Glutamatergic neuron (in vitro differentiated cells): ENCODE measurements around the gene RSKR. TPM values are rescaled to one million over a fixed set of nuclear protein-coding genes. Genes with fewer than 3 reads are reported as not detected.

Source experiments
- DNase-seq: peaks from one replicate; pipeline ENCODE4 v3.0.0; 2022
- H3K27ac Mint-ChIP-seq: one replicate; pipeline ENCODE4 v1.8.0; 2020; ENCODE audit warnings: mild to moderate bottlenecking, mixed read lengths, inconsistent platforms; ENCODE audit not compliant: unreplicated experiment
- H3K27me3 Mint-ChIP-seq: one replicate; pipeline ENCODE4 v1.8.0; 2020; ENCODE audit warnings: mild to moderate bottlenecking, moderate library complexity, mixed read lengths, inconsistent platforms; ENCODE audit not compliant: unreplicated experiment
- H3K36me3 Mint-ChIP-seq: one replicate; pipeline ENCODE4 v1.8.0; 2020; ENCODE audit warnings: mild to moderate bottlenecking, mixed read lengths, inconsistent platforms; ENCODE audit not compliant: unreplicated experiment
- H3K4me1 Mint-ChIP-seq: one replicate; pipeline ENCODE4 v1.8.0; 2020; ENCODE audit warnings: mild to moderate bottlenecking, low read depth, mixed read lengths, inconsistent platforms; ENCODE audit not compliant: unreplicated experiment
- H3K4me3 Mint-ChIP-seq: one replicate; pipeline ENCODE4 v1.8.0; 2020; ENCODE audit warnings: mild to moderate bottlenecking, mixed read lengths, inconsistent platforms; ENCODE audit not compliant: unreplicated experiment
- H3K9me3 Mint-ChIP-seq: one replicate; pipeline ENCODE4 v1.8.0; 2020; ENCODE audit warnings: mild to moderate bottlenecking, moderate library complexity, mixed read lengths, inconsistent platforms; ENCODE audit not compliant: unreplicated experiment
- CTCF ChIP-seq: fragments of 200-600 bp; sonication (generic); IDR thresholded peaks from one replicate; pipeline ENCODE4 v1.5.0; 2021; ENCODE audit not compliant: partially characterized antibody, unreplicated experiment
- total RNA-seq: library from RNA; stranded (reverse); fragmentation: NEBNext Ultra II Directional; extraction: Animal tissue kit (Norgen Biotek cat#: 25700); gene quantifications from one replicate; pipeline ENCODE4 v1.2.1, GENCODE V29; 2021; ENCODE audit not compliant: unreplicated experiment

Gene RSKR
- total RNA-seq, 1 donor from 2014 or later = 44.5 TPM

GRCh38 chr17:28644787-28645575 lies 31.0 kb upstream of the RSKR start, which contains the start of gene BLTP2:
Gene BLTP2, minus strand, starts transcription at chr17:28645158. Its CDS starts 102 bp downstream, at chr17:28645056.
- Mint-ChIP-seq H3K4me3 (peak within 1 kb of the TSS; percentile 97), H3K27me3 (peaks cover 5% of the 10 kb centered on the region), H3K36me3 (peaks cover 5% of the 10 kb centered on the region), H3K4me1 (peaks cover 17% of the 10 kb centered on the region), H3K27ac (peak within 1 kb of the TSS; percentile 86), H3K9me3 (peaks cover 4% of the 10 kb centered on the region)
- no peak for TF ChIP-seq CTCF
- peak; percentile 96 for DNase-seq

GRCh38 chr17:28643983-28644786 lies 30.2 kb upstream of the RSKR start:
- Mint-ChIP-seq H3K27ac (peak overlapping the region; percentile 86), H3K36me3 (peaks cover 5% of the 10 kb centered on the region), H3K4me1 (peaks cover 17% of the 10 kb centered on the region), H3K4me3 (peak overlapping the region; percentile 97), H3K9me3 (peaks cover 4% of the 10 kb centered on the region), H3K27me3 (peaks cover 5% of the 10 kb centered on the region)
- DNase-seq = peak; percentile 55
- peak; percentile 68 for TF ChIP-seq CTCF

- Mint-ChIP-seq H3K36me3 (peaks cover 5% of the 10 kb centered on the region), H3K27ac (no peak overlapping the region), H3K9me3 (peaks cover 4% of the 10 kb centered on the region), H3K4me3 (no peak overlapping the region), H3K27me3 (peaks cover 5% of the 10 kb centered on the region), H3K4me1 (peaks cover 15% of the 10 kb centered on the region)
- no peak for TF ChIP-seq CTCF
- DNase-seq = no peak
Measured at GRCh38 chr17:28641579-28641978, 27.6 kb upstream of the RSKR start.

- no peak for DNase-seq
- H3K9me3 Mint-ChIP-seq = no peaks in the 10 kb centered on the region
- H3K4me3 Mint-ChIP-seq = no peak overlapping the region
- H3K27me3 Mint-ChIP-seq = peaks cover 3% of the 10 kb centered on the region
- no peak for TF ChIP-seq CTCF
- H3K4me1 Mint-ChIP-seq = no peaks in the 10 kb centered on the region
- H3K36me3 Mint-ChIP-seq = no peaks in the 10 kb centered on the region
- H3K27ac Mint-ChIP-seq = no peak overlapping the region
Measured at GRCh38 chr17:28635506-28635905, 21.5 kb upstream of the RSKR start.
